Body of pancreas (tissue), 4 donors: Measurements from ENCODE around the gene ATP8B4. TPM values are rescaled to one million over a fixed set of nuclear protein-coding genes. Genes with fewer than 3 reads are reported as not detected.

Source experiments
- ATAC-seq: fragments of 150-250 bp; one replicate; pipeline ENCODE4 v1.9.1; 2016
- DNase-seq, 4 donors: peaks; one replicate each; pipeline ENCODE4 v3.0.0-alpha.2; 2019
- H3K27ac ChIP-seq, 4 donors: fragments of 200-600 bp; sonication (generic); 1 replicate in 3 of 4; 2 replicates in 1 of 4; pipeline versions ENCODE4 v1.5.1 to v1.6.1; 2016 to 2019; ENCODE audit warnings: mild to moderate bottlenecking in 1 of 4, mixed read lengths in 1 of 4, moderate library complexity in 1 of 4
- H3K27me3 ChIP-seq, 2 donors: fragments of 200-600 bp; sonication (generic); one replicate each; pipeline ENCODE4 v1.6.0; 2016; ENCODE audit warnings: mild to moderate bottlenecking in 1 of 2
- H3K36me3 ChIP-seq, 2 donors: fragments of 200-600 bp; sonication (generic); replicated peaks in 1 of 2; 2 replicates each; pipeline ENCODE4 v1.5.1; 2016; ENCODE audit warnings: low read depth in 2 of 2; ENCODE audit not compliant: insufficient read depth in 1 of 2
- H3K4me1 ChIP-seq: fragments of 200-600 bp; sonication (generic); one replicate; pipeline ENCODE4 v1.6.0; 2016
- H3K4me3 ChIP-seq, 2 donors: fragments of 200-600 bp; sonication (generic); 1 replicate in 1 of 2; 2 replicates in 1 of 2; pipeline ENCODE4 v1.5.1; 2016 to 2019
- H3K9me3 ChIP-seq, 3 donors: fragments of 200-600 bp; sonication (generic); 1 replicate in 2 of 3; 2 replicates in 1 of 3; pipeline ENCODE4 v1.5.1; 2016
- POLR2A ChIP-seq, 3 donors: fragments of 450-650 bp; IDR thresholded peaks; one replicate each; pipeline ENCODE4 v1.6.1; 2016; ENCODE audit warnings: antibody characterized with exemption in 3 of 3, mild to moderate bottlenecking in 2 of 3
- WGBS, 2 donors: methylation state at CpG; one replicate each; pipeline ENCODE4 v1.1.5; 2017; 5-methylcytosine and 5-hydroxymethylcytosine counted together
- intact Hi-C: fragments of 100-400 bp; cut with DNase I; formaldehyde crosslinking; loops from one replicate; pipeline ENCODE4 v1.15.1; 2023
- total RNA-seq, 2 donors: library from RNA; depleted of rRNA; stranded (reverse); fragments of >200 nt; gene quantifications; one replicate each; pipeline ENCODE4 v1.1.0, GENCODE V29; 2016
- TF ChIP-seq, protein P1 (sequence below), 7 experiments: fragments of 450-650 bp in 4 of 7; fragments of 200-600 bp in 3 of 7; sonication (generic) in 3 of 7; IDR thresholded peaks; one replicate each; pipeline ENCODE4 v1.5.1; 2016 to 2019; ENCODE audit warnings: antibody characterized with exemption in 7 of 7

ATP8B4 gene
- total RNA-seq, 2 donors from 2014 or later: 3.1 to 6.6 TPM

GRCh38 chr15:49870472-49870871 lies 248.6 kb downstream of the ATP8B4 start:
- ATAC-seq (no peak), DNase-seq (no peak)
- no peak for TF ChIP-seq POLR2A (IDR thresholded peaks at IDR 0.05)
- TF ChIP-seq, protein P1, sequence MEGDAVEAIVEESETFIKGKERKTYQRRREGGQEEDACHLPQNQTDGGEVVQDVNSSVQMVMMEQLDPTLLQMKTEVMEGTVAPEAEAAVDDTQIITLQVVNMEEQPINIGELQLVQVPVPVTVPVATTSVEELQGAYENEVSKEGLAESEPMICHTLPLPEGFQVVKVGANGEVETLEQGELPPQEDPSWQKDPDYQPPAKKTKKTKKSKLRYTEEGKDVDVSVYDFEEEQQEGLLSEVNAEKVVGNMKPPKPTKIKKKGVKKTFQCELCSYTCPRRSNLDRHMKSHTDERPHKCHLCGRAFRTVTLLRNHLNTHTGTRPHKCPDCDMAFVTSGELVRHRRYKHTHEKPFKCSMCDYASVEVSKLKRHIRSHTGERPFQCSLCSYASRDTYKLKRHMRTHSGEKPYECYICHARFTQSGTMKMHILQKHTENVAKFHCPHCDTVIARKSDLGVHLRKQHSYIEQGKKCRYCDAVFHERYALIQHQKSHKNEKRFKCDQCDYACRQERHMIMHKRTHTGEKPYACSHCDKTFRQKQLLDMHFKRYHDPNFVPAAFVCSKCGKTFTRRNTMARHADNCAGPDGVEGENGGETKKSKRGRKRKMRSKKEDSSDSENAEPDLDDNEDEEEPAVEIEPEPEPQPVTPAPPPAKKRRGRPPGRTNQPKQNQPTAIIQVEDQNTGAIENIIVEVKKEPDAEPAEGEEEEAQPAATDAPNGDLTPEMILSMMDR (IDR thresholded peaks at IDR 0.05): no peak
- Histone ChIP-seq H3K27me3 (no peaks in the 10 kb centered on the region), H3K4me1 (no peaks in the 10 kb centered on the region), H3K4me3 (no peak overlapping the region), H3K27ac (no peak overlapping the region), H3K9me3 (no peaks in the 10 kb centered on the region), H3K36me3 (no peaks in the 10 kb centered on the region)
- intact Hi-C loops: no loop called here

GRCh38 chr15:49868348-49868747 lies 250.7 kb downstream of the ATP8B4 start:
- no peak overlapping the region for H3K27ac ChIP-seq
- no peaks in the 10 kb centered on the region for H3K9me3 ChIP-seq
- H3K27me3 ChIP-seq: no peaks in the 10 kb centered on the region
- H3K4me3 ChIP-seq: no peak overlapping the region
- TF ChIP-seq, protein P1 (IDR thresholded peaks at IDR 0.05): no peak
- TF ChIP-seq POLR2A (IDR thresholded peaks at IDR 0.05): no peak
- H3K4me1 ChIP-seq: no peaks in the 10 kb centered on the region
- intact Hi-C loops: no loop called here
- DNase-seq: no peak
- H3K36me3 ChIP-seq: no peaks in the 10 kb centered on the region
- no peak for ATAC-seq

- ATAC-seq (no peak), DNase-seq (no peak)
- H3K36me3 ChIP-seq: no peaks in the 10 kb centered on the region
- no peak for TF ChIP-seq POLR2A (IDR thresholded peaks at IDR 0.05)
- TF ChIP-seq, protein P1 (IDR thresholded peaks at IDR 0.05): no peak
- no peaks in the 10 kb centered on the region for H3K27me3 ChIP-seq
- H3K4me1 ChIP-seq: no peaks in the 10 kb centered on the region
- H3K4me3 ChIP-seq: no peak overlapping the region
- no peaks in the 10 kb centered on the region for H3K9me3 ChIP-seq
- 72 to 76% methylated on average over 10 of the region's 10 CpGs for WGBS, 2 donors
- intact Hi-C loops: no loop called here
- no peak overlapping the region for H3K27ac ChIP-seq
These were observed 252.9 kb downstream of the ATP8B4 start for GRCh38 chr15:49865925-49866757.

- H3K27me3 ChIP-seq: no peaks in the 10 kb centered on the region
- no peak for ATAC-seq
- no peak overlapping the region for H3K4me3 ChIP-seq
- TF ChIP-seq POLR2A (IDR thresholded peaks at IDR 0.05): no peak
- TF ChIP-seq, protein P1 (IDR thresholded peaks at IDR 0.05): no peak
- H3K9me3 ChIP-seq: no peaks in the 10 kb centered on the region
- no peak for DNase-seq
- H3K4me1 ChIP-seq: no peaks in the 10 kb centered on the region
- H3K36me3 ChIP-seq: no peaks in the 10 kb centered on the region
- 73 to 77% methylated on average over 2 of the region's 2 CpGs for WGBS, 2 donors
- H3K27ac ChIP-seq: no peak overlapping the region
- intact Hi-C loops: no loop called here
These were observed 254.8 kb downstream of the ATP8B4 start for GRCh38 chr15:49864251-49864650.
